Stimulated activated effector memory CD8-positive, alpha-beta T cell treated with anti-CD3 and anti-CD28 coated beads, Interleukin-12 subunit alpha, Interleukin-12 subunit beta, amount 100 ng/mL, for 72 hours (primary cell): Measurements from ENCODE around the gene OGDH.
"Not testable (repeated sequence)": the region's sequence is repeated elsewhere in the genome, so short reads cannot be mapped to it uniquely, and the experiment has no call there.

Source experiments
- ATAC-seq: fragments of 150-1000 bp; cut with Tn5 transposase; 2 replicates; pipeline ENCODE4 v1.10.0; 2021
- DNase-seq, 2 donors: peaks; one replicate each; pipeline ENCODE4 v3.0.0; 2021 to 2022; ENCODE audit warnings: low spot score in 2 of 2
- H3K27ac Mint-ChIP-seq: one replicate; pipeline ENCODE4 v1.8.0; 2022; ENCODE audit warnings: mild to moderate bottlenecking, mixed read lengths
- H3K36me3 Mint-ChIP-seq: one replicate; pipeline ENCODE4 v1.8.0; 2022; ENCODE audit warnings: mild to moderate bottlenecking, mixed read lengths
- H3K4me1 Mint-ChIP-seq: one replicate; pipeline ENCODE4 v1.8.0; 2022; ENCODE audit warnings: mixed read lengths
- H3K4me3 Mint-ChIP-seq: one replicate; pipeline ENCODE4 v1.8.0; 2022; ENCODE audit warnings: mild to moderate bottlenecking, mixed read lengths
- H3K9me3 Mint-ChIP-seq: one replicate; pipeline ENCODE4 v1.8.0; 2022; ENCODE audit warnings: mixed read lengths

The OGDH gene

DNA sequence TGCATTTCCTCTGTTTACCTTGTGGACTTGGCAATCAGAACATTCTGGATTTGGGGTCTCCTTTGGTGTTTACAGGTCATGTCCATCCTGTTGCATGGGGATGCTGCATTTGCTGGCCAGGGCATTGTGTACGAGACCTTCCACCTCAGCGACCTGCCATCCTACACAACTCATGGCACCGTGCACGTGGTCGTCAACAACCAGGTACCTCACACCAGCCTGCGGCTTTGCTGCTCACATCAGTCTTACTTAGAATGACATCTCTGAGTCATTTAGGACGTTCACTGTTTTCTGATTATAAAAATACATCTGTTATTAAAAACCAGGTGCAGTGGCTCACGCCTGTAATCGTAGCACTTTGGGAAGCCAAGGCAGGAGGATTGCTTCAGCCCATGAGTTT is 75.2 kb downstream of the OGDH start:
- ATAC-seq (no peak), DNase-seq (no peak)
- H3K4me1 Mint-ChIP-seq: no peaks in the 10 kb centered on the region
- H3K9me3 Mint-ChIP-seq: no peaks in the 10 kb centered on the region
- H3K27ac Mint-ChIP-seq: peak overlapping the region; percentile 21
- H3K36me3 Mint-ChIP-seq: peaks cover 64% of the 10 kb centered on the region
- no peak overlapping the region for H3K4me3 Mint-ChIP-seq

DNA sequence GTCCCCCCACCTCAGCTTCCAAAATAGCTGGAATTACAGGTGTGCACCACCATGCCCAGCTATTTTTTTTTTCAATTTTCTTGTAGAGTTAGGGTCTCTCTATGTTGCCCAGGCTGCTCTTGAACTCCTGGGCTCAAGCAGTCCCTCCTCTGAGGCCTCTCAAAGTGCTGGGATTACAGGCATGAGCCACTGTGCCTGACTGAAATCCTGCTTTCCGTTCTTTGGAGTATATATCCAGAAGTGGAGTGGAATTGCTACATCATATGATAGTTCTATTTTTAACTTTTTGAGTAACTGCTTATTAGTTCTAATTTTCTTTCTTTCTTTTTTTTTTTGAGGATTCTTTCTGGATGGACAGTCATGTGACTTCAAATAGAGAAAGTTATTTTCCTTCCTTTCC is 79.3 kb downstream of the OGDH start:
- DNase-seq: no peak
- peaks cover 72% of the 10 kb centered on the region for H3K36me3 Mint-ChIP-seq
- no peak overlapping the region for H3K4me3 Mint-ChIP-seq
- peak overlapping the region; percentile 56 for H3K27ac Mint-ChIP-seq
- H3K9me3 Mint-ChIP-seq: no peaks in the 10 kb centered on the region
- H3K4me1 Mint-ChIP-seq: no peaks in the 10 kb centered on the region
- no peak for ATAC-seq

DNA sequence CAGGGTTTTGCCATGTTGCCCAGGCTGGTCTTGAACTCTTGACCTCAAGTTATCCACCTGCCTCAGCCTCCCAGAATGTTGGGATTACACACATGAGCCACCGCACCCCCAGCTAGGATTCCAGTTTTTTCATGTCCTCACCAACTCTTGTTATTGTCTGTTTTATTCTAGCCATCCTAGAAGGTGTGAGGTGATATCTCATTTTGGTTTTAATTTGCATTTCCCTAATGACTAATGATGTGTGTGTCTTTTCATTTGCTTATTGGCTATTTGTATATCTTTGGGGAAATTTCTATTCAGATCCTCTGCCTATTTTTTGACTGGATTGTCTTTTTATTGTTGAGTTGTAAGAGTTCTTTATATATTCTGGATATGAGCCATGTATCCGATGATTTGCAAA is 83.0 kb downstream of the OGDH start:
- Mint-ChIP-seq H3K4me3 (no peak overlapping the region), H3K9me3 (no peaks in the 10 kb centered on the region), H3K36me3 (peaks cover 83% of the 10 kb centered on the region), H3K4me1 (no peaks in the 10 kb centered on the region), H3K27ac (no peak overlapping the region)
- ATAC-seq (no peak), DNase-seq (no peak)

DNA sequence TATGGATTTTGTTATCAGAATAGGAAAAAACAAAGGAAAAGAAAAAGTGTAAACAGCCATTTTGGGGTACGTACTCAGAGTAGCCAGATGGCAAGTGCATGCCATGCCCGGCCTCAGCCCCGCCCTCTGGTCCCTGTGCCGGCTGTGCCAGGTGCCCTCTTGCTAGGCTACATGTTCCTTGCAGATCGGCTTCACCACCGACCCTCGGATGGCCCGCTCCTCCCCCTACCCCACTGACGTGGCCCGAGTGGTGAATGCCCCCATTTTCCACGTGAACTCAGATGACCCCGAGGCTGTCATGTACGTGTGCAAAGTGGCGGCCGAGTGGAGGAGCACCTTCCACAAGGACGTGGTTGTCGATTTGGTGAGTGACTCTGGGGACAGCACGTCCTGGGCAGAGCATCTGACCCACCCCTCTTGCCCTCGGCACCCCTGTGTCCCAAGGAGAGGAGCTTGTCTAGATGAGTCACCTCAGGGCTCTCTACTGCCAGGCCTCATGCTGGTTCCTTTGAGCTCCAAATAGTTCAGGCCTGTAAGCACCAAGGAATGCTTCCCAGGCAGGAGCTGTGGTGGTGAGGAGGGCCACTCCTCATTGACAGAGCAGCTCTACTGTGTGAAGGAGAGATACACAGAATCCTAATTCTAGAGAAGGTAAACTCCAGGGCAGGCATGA is 87.3 kb downstream of the OGDH start:
- DNase-seq (no peak), ATAC-seq (no peak)
- Mint-ChIP-seq H3K9me3 (no peaks in the 10 kb centered on the region), H3K36me3 (peaks cover 92% of the 10 kb centered on the region), H3K4me3 (no peak overlapping the region), H3K27ac (peak overlapping the region; percentile 84), H3K4me1 (no peaks in the 10 kb centered on the region)

DNA sequence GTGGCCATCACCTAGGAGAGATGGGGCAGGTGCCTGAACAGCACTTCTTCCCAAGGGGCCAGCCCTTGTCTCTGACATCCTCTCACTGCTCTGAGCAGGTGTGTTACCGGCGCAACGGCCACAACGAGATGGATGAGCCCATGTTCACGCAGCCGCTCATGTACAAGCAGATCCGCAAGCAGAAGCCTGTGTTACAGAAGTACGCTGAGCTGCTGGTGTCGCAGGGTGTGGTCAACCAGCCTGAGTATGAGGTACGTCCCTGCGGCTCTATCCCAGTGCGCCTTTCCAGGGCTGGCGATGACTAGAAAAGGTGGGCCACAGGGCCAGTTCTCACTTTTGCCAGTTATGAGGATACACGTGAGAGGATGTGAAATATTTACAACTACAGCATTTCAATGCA is 87.9 kb downstream of the OGDH start:
- H3K4me1 Mint-ChIP-seq: no peaks in the 10 kb centered on the region
- H3K36me3 Mint-ChIP-seq: peaks cover 92% of the 10 kb centered on the region
- DNase-seq (no peak), ATAC-seq (no peak)
- no peak overlapping the region for H3K4me3 Mint-ChIP-seq
- no peaks in the 10 kb centered on the region for H3K9me3 Mint-ChIP-seq
- H3K27ac Mint-ChIP-seq: peak overlapping the region; percentile 84

DNA sequence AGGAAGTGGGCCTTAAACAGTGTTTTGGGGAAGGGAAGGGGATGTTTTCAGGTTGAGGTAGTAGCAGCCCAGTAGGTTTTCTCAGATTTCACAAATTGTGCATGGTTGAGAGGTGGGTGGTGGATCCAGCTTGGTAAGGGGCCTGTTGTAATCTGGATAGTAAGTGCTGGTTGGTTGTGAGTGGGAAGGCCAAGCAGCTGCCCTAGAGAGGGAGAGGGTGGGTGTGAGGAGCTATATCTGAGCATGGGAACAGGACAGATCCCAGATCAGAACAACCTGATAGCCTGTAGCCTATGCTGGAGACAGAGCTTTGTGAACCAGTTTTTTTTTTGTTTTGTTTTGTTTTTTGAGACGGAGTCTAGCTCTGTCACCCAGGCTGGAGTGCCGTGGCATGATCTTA is 88.3 kb downstream of the OGDH start:
- H3K36me3 Mint-ChIP-seq: peaks cover 92% of the 10 kb centered on the region
- no peak for DNase-seq
- no peaks in the 10 kb centered on the region for H3K9me3 Mint-ChIP-seq
- no peak for ATAC-seq
- peak overlapping the region; percentile 84 for H3K27ac Mint-ChIP-seq
- H3K4me3 Mint-ChIP-seq: no peak overlapping the region
- no peaks in the 10 kb centered on the region for H3K4me1 Mint-ChIP-seq

DNA sequence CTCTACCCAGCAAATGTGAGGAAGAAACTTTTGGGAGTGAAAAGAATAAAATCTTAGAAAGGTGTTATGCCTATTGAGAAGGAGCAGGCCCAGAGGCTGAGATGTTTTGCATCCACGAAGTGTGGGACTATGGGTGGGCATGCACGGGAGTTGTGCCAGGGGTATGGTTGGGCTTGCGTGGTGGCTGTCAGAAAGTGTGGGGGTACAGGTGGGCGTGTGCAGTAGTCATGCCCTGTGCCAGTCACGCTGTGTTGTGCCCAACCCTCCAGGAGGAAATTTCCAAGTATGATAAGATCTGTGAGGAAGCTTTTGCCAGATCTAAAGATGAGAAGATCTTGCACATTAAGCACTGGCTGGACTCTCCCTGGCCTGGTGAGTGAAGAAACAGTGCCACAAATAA is 89.3 kb downstream of the OGDH start:
- H3K9me3 Mint-ChIP-seq: no peaks in the 10 kb centered on the region
- peak overlapping the region; percentile 50 for H3K27ac Mint-ChIP-seq
- peaks cover 98% of the 10 kb centered on the region for H3K36me3 Mint-ChIP-seq
- no peaks in the 10 kb centered on the region for H3K4me1 Mint-ChIP-seq
- H3K4me3 Mint-ChIP-seq: no peak overlapping the region
- no peak for DNase-seq
- no peak for ATAC-seq

DNA sequence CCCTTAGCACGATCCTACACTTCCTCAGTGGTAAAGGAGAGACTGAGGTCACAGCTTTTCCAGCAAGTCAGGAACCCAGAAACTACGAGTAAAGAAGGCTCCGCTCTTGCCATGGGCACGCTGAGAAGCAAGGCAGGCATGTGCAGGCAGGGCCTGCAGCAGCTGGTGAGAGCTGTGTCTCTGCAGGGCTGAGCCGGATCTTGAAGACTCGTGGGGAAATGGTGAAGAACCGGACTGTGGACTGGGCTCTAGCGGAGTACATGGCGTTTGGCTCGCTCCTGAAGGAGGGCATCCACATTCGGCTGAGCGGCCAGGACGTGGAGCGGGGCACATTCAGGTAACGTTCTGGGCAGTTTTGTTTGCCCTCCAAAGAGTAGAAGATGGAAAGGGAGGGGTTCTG is 90.3 kb downstream of the OGDH start:
- Mint-ChIP-seq H3K27ac (peak overlapping the region; percentile 64), H3K36me3 (peaks cover 98% of the 10 kb centered on the region), H3K4me1 (no peaks in the 10 kb centered on the region), H3K9me3 (no peaks in the 10 kb centered on the region), H3K4me3 (no peak overlapping the region)
- DNase-seq: no peak
- no peak for ATAC-seq

DNA sequence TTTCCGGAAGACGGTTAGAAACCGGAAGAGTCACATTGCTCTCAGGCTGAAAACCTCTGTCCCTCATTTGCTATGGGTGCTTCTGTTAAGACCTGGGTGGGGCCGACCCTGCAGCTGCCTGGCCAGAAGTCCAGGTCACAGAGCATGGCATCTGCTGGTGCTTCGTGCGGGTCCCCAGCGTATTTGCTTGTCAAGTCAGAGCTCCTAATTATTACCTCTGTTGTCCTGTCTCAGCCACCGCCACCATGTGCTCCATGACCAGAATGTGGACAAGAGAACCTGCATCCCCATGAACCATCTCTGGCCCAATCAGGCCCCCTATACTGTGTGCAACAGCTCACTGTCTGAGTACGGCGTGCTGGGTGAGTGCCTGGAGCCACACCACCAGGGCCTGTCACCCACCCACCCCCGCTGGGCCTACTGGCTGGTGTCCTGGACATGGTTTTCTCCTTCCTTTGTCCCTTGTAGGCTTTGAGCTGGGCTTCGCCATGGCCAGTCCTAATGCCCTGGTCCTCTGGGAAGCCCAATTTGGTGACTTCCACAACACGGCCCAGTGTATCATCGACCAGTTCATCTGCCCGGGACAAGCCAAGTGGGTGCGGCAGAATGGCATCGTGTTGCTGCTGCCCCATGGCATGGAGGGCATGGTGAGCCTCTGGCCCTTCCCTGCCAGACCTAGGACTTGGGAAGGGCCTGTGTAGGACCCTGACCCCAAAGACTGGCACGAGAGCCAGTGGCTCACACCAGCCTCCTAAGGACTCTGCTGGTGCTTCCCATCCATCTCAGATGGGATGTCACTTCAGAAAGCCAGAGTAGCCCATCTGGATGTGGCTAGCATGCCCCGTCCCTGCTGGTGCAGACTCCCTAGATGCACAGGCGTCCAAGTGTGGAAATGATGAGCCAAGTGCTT is 91.0 kb downstream of the OGDH start:
- Mint-ChIP-seq H3K9me3 (no peaks in the 10 kb centered on the region), H3K4me3 (no peak overlapping the region), H3K4me1 (no peaks in the 10 kb centered on the region), H3K36me3 (peaks cover 98% of the 10 kb centered on the region), H3K27ac (peak overlapping the region; percentile 64)
- DNase-seq (no peak), ATAC-seq (no peak)

DNA sequence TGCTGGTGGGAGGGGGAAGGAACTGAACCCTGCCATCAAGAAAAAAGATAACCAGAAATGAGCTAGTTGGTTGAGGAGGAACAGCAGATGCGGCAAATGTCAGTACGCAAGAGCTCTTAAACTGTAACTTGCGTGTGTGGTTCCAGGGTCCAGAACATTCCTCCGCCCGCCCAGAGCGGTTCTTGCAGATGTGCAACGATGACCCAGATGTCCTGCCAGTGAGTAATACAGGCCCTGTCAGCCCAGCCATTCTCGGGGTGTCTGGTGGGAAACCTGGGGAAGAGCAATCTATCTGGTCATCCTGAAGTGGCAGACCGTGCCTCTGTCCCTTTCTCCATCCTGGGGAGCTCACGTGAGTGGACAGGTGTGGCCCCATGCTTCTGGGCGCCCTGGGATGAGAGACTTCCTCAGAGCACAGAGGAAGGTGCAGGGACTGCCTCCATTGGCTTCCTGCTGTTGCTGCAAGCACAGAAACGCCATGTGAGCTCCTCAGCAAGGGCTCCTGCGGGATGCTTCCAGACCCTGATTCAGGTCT is 91.7 kb downstream of the OGDH start:
- Mint-ChIP-seq H3K27ac (no peak overlapping the region), H3K9me3 (no peaks in the 10 kb centered on the region), H3K4me1 (no peaks in the 10 kb centered on the region), H3K36me3 (peaks cover 98% of the 10 kb centered on the region), H3K4me3 (no peak overlapping the region)
- DNase-seq: no peak
- no peak for ATAC-seq

DNA sequence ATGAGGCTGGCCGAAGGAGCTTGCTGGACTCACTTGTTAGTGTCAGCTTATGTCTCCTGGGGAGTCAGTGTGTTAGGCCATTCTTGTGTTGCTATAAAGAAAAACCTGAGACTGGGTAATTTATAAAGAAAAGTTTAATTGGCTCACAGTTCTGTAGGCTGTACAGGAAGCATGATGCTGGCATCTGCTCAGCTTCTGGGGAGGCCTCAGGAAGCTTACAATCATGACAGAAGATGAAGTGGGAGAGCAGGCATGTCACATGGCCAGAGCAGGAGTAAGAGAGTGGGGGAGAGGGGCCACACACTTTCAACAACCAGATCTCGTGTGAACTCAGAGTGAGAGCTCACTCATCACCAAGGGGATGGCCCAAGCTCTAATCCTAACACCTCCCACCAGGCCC is 93.2 kb downstream of the OGDH start:
- not testable (repeated sequence) for DNase-seq, H3K9me3 Mint-ChIP-seq, ATAC-seq, H3K4me1 Mint-ChIP-seq, H3K4me3 Mint-ChIP-seq
- Mint-ChIP-seq H3K36me3 (peaks cover 89% of the 10 kb centered on the region), H3K27ac (peak overlapping the region; percentile 86)

DNA sequence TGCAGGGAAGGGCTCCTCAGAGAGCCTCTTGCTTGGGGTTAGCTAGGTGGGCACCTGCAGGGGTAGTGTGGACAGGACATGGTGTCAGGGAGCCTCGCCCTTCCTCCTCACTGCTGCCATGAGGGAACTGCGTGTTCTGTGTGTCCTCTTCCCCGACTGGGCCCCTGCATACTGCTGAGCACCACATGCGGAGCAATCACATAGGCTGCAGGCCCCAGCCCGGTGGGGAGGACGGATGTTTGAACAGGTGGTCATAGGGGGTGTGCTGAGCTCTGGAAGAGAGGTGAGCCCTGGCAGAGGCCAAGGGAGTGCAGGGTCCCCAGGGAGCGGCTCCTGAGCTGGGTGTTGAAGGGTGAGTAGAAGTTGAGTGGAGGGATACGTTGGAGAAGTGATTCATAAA is 93.9 kb downstream of the OGDH start:
- peak overlapping the region; percentile 86 for H3K27ac Mint-ChIP-seq
- no peaks in the 10 kb centered on the region for H3K9me3 Mint-ChIP-seq
- H3K36me3 Mint-ChIP-seq: peaks cover 88% of the 10 kb centered on the region
- DNase-seq: no peak
- ATAC-seq: no peak
- no peaks in the 10 kb centered on the region for H3K4me1 Mint-ChIP-seq
- H3K4me3 Mint-ChIP-seq: no peak overlapping the region

DNA sequence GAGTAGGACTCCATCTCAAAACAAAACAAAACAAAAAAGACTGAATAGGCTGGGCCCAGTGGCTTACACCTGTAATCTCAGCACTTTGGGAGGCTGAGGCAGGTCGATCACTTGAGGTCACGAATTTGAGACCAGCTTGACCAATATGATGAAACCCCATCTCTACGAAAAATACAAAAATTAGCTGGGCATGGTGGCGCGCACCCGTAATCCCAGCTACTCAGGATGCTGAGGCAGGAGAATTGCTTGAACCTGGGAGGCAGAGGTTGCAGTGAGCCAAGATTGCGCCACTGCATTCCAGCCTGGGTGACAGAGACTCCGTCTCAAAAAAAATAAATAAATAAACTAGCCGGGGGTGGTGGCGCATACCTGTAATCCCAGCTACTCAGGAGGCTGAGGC is 97.0 kb downstream of the OGDH start:
- not testable (repeated sequence) for H3K27ac Mint-ChIP-seq, H3K4me3 Mint-ChIP-seq, H3K4me1 Mint-ChIP-seq, H3K9me3 Mint-ChIP-seq, ATAC-seq, DNase-seq
- H3K36me3 Mint-ChIP-seq: peaks cover 83% of the 10 kb centered on the region

DNA sequence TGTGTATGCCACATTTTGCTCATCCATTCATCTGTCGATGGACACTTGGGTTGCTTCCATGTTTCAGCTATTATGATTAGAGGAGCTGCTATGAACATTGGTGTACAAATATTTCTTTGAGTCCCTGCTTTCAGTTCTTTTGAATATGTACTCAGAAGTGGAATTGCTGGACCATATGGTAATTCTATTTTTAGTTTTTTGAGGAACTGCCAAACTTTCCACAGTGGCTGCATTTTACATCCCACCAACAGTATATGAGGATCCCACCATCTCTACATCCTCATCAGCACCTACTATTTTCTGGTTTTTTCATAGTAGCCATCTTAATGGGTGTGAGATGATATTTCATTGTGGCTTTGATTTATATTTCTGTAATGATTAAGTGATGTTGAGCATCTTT is 97.5 kb downstream of the OGDH start:
- no peak overlapping the region for H3K27ac Mint-ChIP-seq
- peaks cover 80% of the 10 kb centered on the region for H3K36me3 Mint-ChIP-seq
- no peaks in the 10 kb centered on the region for H3K9me3 Mint-ChIP-seq
- H3K4me3 Mint-ChIP-seq: no peak overlapping the region
- ATAC-seq (no peak), DNase-seq (no peak)
- no peaks in the 10 kb centered on the region for H3K4me1 Mint-ChIP-seq

DNA sequence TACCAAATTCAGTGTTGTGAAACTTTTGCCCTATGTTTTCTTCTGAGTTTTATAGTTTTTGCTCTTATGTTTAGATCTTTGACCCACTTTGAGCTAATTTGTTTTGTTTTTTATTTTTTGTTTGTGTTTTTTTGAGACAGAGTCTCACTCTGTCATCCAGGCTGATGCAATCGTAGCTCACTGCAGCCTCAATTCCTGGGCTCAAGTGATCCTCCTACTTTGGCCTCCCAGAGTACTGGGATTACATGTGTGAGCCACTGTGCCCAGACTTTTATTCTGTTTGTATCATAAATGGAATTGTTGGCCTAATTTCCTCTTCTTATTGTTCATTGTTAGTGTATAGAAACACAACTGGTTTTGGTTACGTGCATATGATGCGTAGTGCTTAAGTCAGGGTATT is 99.0 kb downstream of the OGDH start:
- peak overlapping the region; percentile 45 for H3K27ac Mint-ChIP-seq
- no peak for DNase-seq
- H3K4me1 Mint-ChIP-seq: peaks cover 3% of the 10 kb centered on the region
- no peaks in the 10 kb centered on the region for H3K9me3 Mint-ChIP-seq
- H3K4me3 Mint-ChIP-seq: no peak overlapping the region
- peaks cover 64% of the 10 kb centered on the region for H3K36me3 Mint-ChIP-seq
- ATAC-seq: no peak
